GM12873 (cell line): Measurements from ENCODE around the gene MRPL37.

Experiments
- CTCF ChIP-seq: IDR thresholded peaks from 2 replicates; pipeline ENCODE4 v1.5.1; 2012; ENCODE audit warnings: low read depth, mild to moderate bottlenecking, moderate library complexity, low read length, control low read depth; ENCODE audit not compliant: insufficient read depth; ENCODE audit errors: missing control alignments

MRPL37 gene

DNA sequence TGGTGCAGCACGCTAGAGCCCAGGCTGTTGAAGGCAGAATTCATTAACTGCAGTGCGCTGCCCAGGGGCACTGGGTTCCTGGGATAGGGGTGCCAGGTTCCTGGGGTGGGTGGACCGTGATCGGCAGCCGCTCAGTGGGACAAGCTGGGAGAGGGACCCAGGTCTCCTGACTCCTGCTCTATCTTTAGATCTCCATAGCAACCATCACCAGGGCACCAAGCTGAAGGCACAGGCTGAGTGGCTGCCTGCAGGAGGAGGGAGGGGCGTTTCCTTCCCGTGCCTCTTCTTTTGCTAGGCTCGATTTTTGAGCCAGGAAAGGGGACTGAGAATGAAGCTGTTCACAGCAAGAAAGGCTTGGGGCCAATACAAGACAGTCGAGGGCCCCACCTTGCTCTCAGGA, 26.3 kb upstream of the MRPL37 start:
- no peak for TF ChIP-seq CTCF

- no peak for TF ChIP-seq CTCF
Measured at GRCh38 chr1:54174106-54174505, 25.9 kb upstream of the MRPL37 start.

- no peak for TF ChIP-seq CTCF
Measured at GRCh38 chr1:54176621-54177327, 23.2 kb upstream of the MRPL37 start.

DNA sequence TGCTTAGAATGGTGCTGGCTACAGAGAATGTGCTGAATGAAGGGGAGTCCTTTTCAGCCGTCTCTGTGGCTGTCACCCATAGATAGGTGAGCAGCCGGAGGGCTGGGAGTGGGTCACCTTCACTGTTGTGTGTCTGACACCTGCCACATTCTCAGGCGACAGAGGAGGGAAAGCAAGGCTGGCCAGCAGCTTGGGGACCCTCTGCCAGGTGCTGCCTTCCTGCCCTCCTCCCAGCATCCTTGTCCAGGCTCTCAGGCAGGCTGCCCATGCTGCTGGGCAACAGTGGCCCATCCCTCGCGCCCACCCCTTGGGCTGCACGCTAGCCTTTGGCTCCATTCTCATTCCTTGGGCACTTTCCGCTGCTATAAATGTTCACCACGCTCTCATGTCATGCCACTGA, 22.2 kb upstream of the MRPL37 start:
- TF ChIP-seq CTCF, result no peak

- TF ChIP-seq CTCF, result no peak
Measured at GRCh38 chr1:54178296-54179070, 21.5 kb upstream of the MRPL37 start.

GRCh38 chr1:54180701-54181360, 19.1 kb upstream of the MRPL37 start:
- no peak for TF ChIP-seq CTCF

DNA sequence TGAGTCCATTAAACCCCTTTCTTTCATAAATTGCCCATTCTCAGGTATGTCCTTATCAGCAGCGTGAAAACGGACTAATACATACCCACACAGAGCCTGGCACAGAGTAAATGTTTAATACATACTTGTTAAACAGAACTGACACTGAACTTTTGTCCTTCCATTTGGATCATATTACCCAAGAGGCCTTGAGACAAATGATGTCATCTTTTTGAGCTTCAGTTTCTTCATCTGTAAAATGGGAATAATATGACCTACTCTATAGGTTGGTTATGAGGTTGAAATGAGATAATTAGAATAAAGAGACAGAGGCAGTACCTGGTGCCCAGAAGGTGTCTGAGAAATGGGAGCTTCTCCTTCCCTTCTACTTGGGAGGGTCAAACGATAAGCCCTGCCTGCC, 13.9 kb upstream of the MRPL37 start:
- TF ChIP-seq CTCF, result no peak
